Activated T-helper 17 cell treated with anti-CD3 and anti-CD28 coated beads, Interleukin-2, amount 50 U/mL, for 72 hours (primary cell): Measurements from ENCODE around the gene PXMP4. TPM values are rescaled to one million over a fixed set of nuclear protein-coding genes. Genes with fewer than 3 reads are reported as not detected.
A peak's percentile ranks its signal among the peaks of the same experiment; 100 is the strongest.

ENCODE experiments used
- ATAC-seq: fragments of 150-1000 bp; cut with Tn5 transposase; replicated peaks from 2 replicates; pipeline ENCODE4 v1.10.0; 2021; ENCODE audit warnings: mild to moderate bottlenecking, moderate library complexity
- H3K27ac Mint-ChIP-seq: one replicate; pipeline ENCODE4 v1.8.0; 2022; ENCODE audit warnings: mixed read lengths
- H3K27me3 Mint-ChIP-seq: one replicate; pipeline ENCODE4 v1.8.0; 2022; ENCODE audit warnings: mixed read lengths
- H3K36me3 Mint-ChIP-seq: one replicate; pipeline ENCODE4 v1.8.0; 2022; ENCODE audit warnings: low read depth, mild to moderate bottlenecking, mixed read lengths
- H3K4me1 Mint-ChIP-seq: one replicate; pipeline ENCODE4 v1.8.0; 2022; ENCODE audit warnings: mixed read lengths
- H3K4me3 Mint-ChIP-seq: one replicate; pipeline ENCODE4 v1.8.0; 2022; ENCODE audit warnings: mild to moderate bottlenecking, mixed read lengths
- H3K9me3 Mint-ChIP-seq: one replicate; pipeline ENCODE4 v1.8.0; 2022; ENCODE audit warnings: mixed read lengths
- total RNA-seq, 2 donors: library from RNA; stranded (reverse); gene quantifications; one replicate each; pipeline ENCODE4 v1.2.3, GENCODE V29; 2022

Gene PXMP4
- total RNA-seq, 2 donors from 2014 or later, result 6.7 to 8.0 TPM

DNA sequence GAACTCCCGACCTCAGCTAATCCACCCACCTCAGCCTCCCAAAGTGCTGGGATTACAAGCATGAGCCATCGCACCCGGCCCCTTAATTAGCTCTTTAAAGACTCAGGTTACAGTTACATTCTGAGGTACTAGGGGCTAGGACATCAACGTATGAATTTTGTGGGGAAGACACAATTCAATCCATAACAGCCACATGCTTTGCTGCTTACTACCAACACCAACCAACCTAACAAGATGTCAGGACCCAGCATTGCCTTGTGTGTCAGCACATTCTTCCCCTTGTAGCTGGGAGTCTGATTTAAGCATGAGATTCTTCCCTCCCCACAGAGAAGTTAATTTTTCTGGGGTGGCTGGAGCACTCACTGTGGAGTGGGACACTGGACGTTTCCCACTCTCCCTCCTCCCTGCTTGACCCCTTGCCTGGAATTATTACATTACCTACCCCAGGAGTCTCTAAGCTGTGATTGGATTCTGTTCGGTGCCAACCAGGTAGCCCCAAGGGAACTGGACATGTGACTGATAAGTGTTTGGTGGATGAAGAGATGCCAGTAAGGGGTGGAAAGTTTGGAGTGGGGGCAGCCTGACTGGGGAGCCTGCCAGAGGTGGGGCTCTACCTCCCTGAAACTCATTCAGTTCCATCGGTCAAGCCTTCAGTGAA, 5.6 kb upstream of the PXMP4 start:
- H3K27me3 Mint-ChIP-seq, result no peaks in the 10 kb centered on the region
- H3K9me3 Mint-ChIP-seq, result no peaks in the 10 kb centered on the region
- H3K27ac Mint-ChIP-seq, result no peak overlapping the region
- H3K4me3 Mint-ChIP-seq, result no peak overlapping the region
- no peak for ATAC-seq
- H3K4me1 Mint-ChIP-seq, result no peaks in the 10 kb centered on the region
- no peaks in the 10 kb centered on the region for H3K36me3 Mint-ChIP-seq

DNA sequence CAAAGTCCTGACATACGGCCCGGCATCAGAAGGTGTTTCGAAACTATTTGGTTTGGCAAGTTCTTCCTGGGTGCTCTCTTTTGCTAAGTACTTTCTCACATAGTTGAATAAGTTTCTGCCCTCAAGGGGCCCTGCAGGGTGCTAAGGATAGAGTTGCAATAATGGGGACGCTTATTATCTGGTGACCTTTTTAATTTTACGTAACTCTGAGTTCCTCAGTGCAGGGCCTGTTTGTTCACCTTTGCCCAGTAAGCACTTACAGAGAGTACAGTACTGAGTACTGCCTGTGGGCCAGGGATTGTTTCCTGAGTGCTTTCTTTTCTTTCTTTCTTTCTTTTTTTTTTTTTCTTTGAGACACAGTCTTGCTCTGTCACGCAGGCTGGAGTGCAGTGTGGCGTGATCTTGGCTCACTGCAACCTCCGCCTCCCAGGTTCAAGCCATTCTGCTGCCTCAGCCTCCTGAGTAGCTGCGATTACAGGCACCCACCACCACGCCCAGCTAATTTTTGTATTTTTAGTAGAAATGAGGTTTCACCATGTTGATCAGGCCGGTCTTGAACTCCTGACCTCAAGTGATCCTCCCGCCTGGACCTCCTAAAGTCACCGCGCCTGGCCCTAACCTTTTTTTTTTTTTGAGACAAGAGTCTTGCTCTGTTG, 4.5 kb upstream of the PXMP4 start:
- H3K27ac Mint-ChIP-seq, result no peak overlapping the region
- ATAC-seq, result no peak
- no peaks in the 10 kb centered on the region for H3K36me3 Mint-ChIP-seq
- H3K4me1 Mint-ChIP-seq, result peaks cover 5% of the 10 kb centered on the region
- no peak overlapping the region for H3K4me3 Mint-ChIP-seq
- no peaks in the 10 kb centered on the region for H3K27me3 Mint-ChIP-seq
- H3K9me3 Mint-ChIP-seq, result peaks cover 4% of the 10 kb centered on the region

DNA sequence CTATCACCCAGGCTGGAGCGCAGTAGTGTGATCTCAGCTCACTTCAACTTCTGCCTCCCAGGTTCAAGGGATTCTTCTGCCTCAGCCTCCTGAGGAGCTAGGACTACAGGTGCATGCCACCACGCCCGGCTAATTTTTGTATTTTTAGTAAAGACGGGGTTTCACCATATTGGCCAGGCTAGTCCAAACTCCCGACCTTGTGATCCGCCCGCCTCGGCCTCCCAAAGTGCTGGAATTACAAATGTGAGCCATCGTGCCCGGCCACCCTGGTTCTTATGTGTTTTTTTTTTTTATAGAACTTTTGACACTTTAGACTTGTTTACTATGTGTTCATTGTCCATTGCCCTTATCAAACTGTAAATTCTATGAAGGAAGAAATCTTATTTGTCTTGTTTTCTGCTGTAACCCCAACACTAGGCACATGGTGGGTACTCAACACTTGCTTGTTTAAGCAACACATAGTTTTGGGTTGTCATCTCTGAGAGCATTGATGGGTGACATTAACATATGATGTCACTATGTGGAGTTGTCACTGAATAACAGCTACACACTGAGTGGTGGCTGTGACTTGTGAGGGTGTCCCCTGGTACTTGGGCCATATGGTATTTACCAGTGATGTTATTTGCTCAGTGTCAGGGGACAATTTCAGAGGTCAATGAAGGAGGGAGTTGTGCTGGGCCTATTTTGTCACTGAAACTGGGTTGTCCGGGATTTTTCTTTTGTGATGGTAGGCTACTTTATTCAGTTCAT, 1.5 kb upstream of the PXMP4 start:
- ATAC-seq, result no peak
- H3K9me3 Mint-ChIP-seq, result peaks cover 4% of the 10 kb centered on the region
- H3K4me3 Mint-ChIP-seq, result peak overlapping the region; percentile 68
- peak overlapping the region; percentile 38 for H3K27ac Mint-ChIP-seq
- H3K4me1 Mint-ChIP-seq, result peaks cover 9% of the 10 kb centered on the region
- no peaks in the 10 kb centered on the region for H3K36me3 Mint-ChIP-seq
- H3K27me3 Mint-ChIP-seq, result no peaks in the 10 kb centered on the region

DNA sequence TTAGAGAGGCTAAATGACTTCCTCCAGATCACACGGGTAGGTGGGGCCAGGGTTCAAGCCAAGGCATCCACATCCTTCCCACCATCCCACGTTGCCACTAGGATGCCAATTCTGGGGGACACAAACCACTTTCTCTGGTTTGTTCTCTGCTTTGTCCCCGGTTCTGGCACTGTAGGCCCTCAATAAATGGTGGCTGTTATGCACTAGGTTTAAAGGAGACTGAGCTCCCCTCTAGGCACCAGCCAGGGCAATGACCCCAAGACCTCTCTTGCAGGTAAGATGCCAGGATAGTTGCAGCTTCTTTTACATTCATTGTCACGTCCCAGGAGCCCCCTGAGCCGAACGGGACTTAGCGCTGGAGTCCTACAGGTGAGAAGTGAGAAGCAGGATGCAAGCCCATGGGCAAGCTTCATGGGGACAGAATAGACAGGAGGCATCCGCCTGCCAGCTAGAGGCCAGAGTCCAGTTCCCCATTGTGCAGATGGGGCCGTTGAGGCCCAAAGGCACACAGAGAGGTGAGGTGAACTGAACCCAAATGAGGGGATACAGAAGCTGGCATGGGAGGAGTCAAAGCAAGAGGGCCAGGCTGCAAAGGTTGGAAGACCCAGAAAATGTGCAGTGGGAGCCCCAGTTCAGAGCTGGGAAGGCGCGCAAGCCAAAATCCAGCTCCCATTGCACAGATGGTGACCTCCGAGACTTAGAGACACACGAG, 677 bp downstream of the PXMP4 start:
- peaks cover 9% of the 10 kb centered on the region for H3K4me1 Mint-ChIP-seq
- H3K36me3 Mint-ChIP-seq, result peaks cover 6% of the 10 kb centered on the region
- H3K27me3 Mint-ChIP-seq, result no peaks in the 10 kb centered on the region
- H3K27ac Mint-ChIP-seq, result peak overlapping the region; percentile 49
- ATAC-seq, result no peak
- H3K4me3 Mint-ChIP-seq, result peak overlapping the region; percentile 68
- peaks cover 4% of the 10 kb centered on the region for H3K9me3 Mint-ChIP-seq

DNA sequence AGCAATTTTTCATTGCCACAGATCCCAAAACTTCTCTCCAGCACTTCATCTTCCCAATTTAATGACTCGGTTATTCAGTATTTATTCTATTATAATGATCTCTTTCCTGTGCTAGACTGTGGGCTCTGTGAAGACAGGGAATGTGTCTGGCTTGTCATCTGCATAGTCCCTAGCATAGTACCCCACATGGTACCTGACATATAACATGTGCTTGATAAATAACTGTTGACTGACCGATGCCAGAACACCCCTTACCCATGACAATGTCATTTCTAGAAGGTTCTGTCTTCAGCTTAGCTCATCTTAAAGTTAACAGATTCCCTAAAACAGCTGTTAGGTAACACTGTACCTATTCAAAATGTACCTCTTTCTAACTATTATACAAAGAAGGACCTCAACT, 3.6 kb downstream of the PXMP4 start:
- Mint-ChIP-seq H3K36me3 (peaks cover 32% of the 10 kb centered on the region), H3K4me1 (peaks cover 9% of the 10 kb centered on the region), H3K9me3 (peaks cover 4% of the 10 kb centered on the region), H3K27ac (peak overlapping the region; percentile 48), H3K27me3 (no peaks in the 10 kb centered on the region), H3K4me3 (no peak overlapping the region)
- ATAC-seq, result no peak

DNA sequence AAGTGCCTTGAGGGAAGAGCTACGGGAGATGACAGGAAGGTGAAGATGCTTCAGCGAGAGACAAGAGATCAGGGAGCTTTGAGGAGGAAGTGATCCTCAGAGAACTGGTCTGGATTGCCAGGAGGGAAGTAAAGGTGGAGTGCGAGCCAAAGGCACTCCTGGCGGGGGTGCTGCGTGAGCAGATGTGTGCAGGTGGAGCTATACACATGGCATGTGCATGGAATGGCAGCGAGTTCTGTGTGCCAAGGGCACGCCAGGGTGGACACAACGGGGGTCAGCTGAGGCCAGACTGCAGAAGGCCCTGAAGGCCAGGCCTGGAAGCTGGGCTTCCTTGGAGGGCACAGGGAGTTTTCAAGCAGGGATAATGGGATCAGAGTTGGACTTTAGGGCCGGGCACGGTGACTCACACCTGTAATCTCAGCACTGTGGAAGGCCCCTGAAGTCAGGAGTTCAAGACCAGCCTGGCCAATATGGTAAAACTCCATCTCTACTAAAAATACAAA, 6.2 kb downstream of the PXMP4 start:
- no peak overlapping the region for H3K27ac Mint-ChIP-seq
- peaks cover 26% of the 10 kb centered on the region for H3K4me1 Mint-ChIP-seq
- no peak for ATAC-seq
- H3K9me3 Mint-ChIP-seq, result no peaks in the 10 kb centered on the region
- H3K27me3 Mint-ChIP-seq, result no peaks in the 10 kb centered on the region
- no peak overlapping the region for H3K4me3 Mint-ChIP-seq
- H3K36me3 Mint-ChIP-seq, result peaks cover 42% of the 10 kb centered on the region

DNA sequence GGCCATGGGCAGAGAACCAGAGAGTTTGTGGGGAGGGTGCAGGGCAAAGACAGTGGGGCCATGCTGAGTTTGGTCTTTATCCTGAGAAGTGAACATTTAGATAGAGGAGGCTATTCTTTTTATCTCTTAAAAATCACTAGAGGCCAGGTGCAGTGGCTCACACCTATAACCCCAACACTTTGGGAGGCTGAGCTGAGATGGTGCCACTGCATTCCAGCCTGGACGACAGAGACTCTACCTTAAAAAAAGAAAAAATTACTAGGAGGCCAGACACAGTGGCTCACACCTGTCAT, 8.7 kb downstream of the PXMP4 start:
- H3K4me3 Mint-ChIP-seq, result no peak overlapping the region
- no peak for ATAC-seq
- peak overlapping the region; percentile 8 for H3K27ac Mint-ChIP-seq
- H3K36me3 Mint-ChIP-seq, result peaks cover 51% of the 10 kb centered on the region
- peaks cover 21% of the 10 kb centered on the region for H3K4me1 Mint-ChIP-seq
- H3K9me3 Mint-ChIP-seq, result no peaks in the 10 kb centered on the region
- no peaks in the 10 kb centered on the region for H3K27me3 Mint-ChIP-seq

DNA sequence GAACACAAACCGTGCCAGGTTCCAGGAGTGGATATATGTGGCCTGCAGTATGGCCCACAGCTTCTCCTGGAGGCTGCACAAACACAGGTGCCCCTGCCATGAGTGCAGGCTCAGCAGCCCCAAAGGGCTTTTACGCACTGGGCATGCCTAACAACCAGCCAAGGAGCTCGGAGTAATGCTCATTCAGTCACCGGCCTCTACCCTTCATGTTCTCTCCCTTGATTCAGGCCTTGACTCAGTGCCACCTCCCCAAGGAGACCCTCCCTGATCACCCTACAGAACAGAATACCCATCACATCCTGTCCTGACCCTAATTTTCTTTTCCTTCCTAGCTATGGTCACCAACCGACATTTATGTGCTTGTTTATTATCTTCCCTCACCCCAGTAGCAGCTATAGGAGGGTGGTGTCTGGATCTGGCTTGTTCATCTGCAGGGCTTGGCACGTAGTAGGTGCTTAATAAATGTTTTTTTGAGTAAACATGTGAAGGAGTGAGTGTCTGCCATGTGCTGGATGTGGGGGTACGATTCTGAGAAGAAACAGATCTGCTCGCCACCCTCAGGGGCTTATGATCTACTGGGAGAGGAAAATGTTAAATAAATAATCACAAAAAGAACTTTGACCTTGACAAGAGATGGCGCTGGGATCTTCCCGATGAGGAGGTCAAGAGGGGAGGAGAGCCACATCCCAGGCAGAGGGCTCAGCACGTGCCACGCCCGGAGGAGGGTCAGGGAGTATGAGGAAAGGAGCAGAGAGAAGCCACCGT, 9.2 kb downstream of the PXMP4 start:
- H3K27ac Mint-ChIP-seq, result peak overlapping the region; percentile 8
- ATAC-seq, result no peak
- H3K4me3 Mint-ChIP-seq, result no peak overlapping the region
- no peaks in the 10 kb centered on the region for H3K27me3 Mint-ChIP-seq
- H3K9me3 Mint-ChIP-seq, result no peaks in the 10 kb centered on the region
- H3K4me1 Mint-ChIP-seq, result peaks cover 21% of the 10 kb centered on the region
- peaks cover 45% of the 10 kb centered on the region for H3K36me3 Mint-ChIP-seq

DNA sequence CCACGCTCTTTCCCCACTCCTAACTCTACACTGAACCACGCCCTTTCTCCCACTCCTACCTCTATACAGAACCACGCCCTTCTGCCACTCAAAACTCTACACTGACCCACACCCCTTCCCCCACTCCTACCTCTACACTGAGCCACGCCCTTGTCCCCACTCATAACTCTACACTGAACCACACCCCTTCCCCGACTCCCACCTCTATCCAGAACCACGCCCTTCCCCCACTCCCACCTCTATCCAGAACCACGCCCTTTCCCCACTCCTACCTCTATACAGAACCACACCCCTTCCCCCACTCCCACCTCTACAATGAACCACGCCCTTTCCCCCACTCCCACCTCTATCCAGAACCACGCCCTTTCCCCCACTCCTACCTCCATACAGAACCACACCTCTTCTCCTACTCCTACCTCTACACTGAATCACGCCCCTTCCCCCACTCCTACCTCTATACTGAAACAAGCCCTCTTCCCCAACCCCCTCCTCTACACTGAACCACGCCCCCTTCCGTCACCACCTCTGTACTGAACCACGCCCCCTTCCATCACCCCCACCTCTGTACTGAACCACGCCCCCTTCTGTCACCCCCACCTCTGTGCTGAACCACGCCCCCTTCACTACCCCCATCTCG, 10.1 kb downstream of the PXMP4 start:
- Mint-ChIP-seq H3K36me3 (peaks cover 44% of the 10 kb centered on the region), H3K27ac (no peak overlapping the region), H3K4me3 (no peak overlapping the region), H3K9me3 (no peaks in the 10 kb centered on the region), H3K27me3 (no peaks in the 10 kb centered on the region), H3K4me1 (peaks cover 21% of the 10 kb centered on the region)
- ATAC-seq, result peak; percentile 52

DNA sequence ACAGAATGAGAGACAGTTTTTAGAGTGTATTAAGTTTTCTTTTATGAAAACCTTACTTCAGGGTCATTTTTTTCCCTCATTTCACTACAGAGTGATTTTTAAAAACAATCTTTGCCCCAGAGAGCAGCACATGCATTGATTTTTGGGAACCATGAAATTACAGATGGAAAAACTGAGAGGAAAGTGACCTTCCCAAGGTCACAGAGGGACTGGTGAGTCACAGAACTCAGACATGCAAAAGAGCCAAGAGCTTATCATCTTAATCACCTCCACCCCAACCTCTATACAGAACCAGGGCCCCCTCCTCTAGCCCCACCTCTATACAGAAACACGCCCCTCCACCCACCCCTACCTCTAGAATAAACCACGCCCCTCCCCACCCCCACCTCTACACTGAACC, 10.7 kb downstream of the PXMP4 start:
- Mint-ChIP-seq H3K4me3 (no peak overlapping the region), H3K9me3 (no peaks in the 10 kb centered on the region), H3K27me3 (no peaks in the 10 kb centered on the region), H3K4me1 (peaks cover 21% of the 10 kb centered on the region), H3K36me3 (peaks cover 44% of the 10 kb centered on the region), H3K27ac (no peak overlapping the region)
- peak; percentile 78 for ATAC-seq

DNA sequence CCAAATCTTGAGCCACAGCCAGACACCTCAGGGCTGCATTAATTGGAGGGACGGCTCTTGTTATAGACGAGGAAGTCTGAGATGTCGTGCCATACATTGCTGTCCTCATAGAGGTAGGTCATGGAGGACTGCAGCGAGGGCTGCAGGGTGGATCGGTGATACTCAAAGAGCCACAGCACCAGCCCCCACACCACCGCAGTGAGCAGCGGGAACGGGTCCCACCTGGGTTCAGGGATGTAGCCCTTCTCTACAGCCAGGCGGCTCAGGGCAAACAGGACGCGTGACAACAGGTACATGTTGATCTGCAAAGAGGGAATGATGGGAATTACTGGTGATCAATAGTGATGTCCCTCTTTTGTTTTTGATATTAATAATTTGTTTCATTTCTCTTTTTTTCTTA, 12.4 kb downstream of the PXMP4 start:
- ATAC-seq, result no peak
- Mint-ChIP-seq H3K9me3 (no peaks in the 10 kb centered on the region), H3K4me1 (peaks cover 21% of the 10 kb centered on the region), H3K27me3 (no peaks in the 10 kb centered on the region), H3K4me3 (no peak overlapping the region), H3K36me3 (peaks cover 30% of the 10 kb centered on the region), H3K27ac (peak overlapping the region; percentile 54)

DNA sequence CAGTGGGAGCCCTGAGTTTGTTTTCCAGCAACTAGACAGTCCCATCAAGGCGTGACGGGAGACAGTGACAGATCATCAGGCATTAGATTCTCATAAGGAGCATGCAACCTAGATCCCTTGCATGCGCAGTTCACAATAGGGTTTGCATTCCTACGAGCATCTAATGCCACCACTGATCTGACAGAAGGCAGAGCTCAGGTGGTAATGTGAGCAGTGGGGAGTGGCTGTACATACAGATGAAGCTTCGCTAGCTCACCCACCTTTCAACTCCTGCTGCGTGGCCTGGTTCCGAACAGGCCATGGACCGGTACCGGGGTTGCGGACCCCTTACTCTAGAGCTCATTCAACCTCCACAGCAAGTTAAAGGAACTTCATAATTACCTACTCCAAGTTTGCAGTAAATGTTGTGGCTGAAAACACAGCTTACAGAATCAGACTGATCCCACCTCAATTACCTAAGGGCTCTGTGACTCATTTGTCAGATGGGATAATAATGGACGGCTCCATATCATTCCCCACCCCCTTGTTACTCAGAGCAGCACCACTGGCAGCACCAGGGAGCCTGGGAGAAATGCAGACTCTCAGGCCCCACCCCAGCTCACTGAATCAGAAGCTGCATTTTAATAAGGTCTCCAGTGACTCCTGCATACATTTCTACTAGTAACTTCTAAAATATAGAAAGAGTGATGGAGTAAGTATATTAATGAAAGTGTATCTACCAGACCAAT, 15.7 kb downstream of the PXMP4 start:
- H3K27ac Mint-ChIP-seq, result no peak overlapping the region
- H3K4me3 Mint-ChIP-seq, result no peak overlapping the region
- H3K4me1 Mint-ChIP-seq, result peaks cover 4% of the 10 kb centered on the region
- no peaks in the 10 kb centered on the region for H3K27me3 Mint-ChIP-seq
- no peaks in the 10 kb centered on the region for H3K9me3 Mint-ChIP-seq
- H3K36me3 Mint-ChIP-seq, result peaks cover 9% of the 10 kb centered on the region
- ATAC-seq, result no peak

DNA sequence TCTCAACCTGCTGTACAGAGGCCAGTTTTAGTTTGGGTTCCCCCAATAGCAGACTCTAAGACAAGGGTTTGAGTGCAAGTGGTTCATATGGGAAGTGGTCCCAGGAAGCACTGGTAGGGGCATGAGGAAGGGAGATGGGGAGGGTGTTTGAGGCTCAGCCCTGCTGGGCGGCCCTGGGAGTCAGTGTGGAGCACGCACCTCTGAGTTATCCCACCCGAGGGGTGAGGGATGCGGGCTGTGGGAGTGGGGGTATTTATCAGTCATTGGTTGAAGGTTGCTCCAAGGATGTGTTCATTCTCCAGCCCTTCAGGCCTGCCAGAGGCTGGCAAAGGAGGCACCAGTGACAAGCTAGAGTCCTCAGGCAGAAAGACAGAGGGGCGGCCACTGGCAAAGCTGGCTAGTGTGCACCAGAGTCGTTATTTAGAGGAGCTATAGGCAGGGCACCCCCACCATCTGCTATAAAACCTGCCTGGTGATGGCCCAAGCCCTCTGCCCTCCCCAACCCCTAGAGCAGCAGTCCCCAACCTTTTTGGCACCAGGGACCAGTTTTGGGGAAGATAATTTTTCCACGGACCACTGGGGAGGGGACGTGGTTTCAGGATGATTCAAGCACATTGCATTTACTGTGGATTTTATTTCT, 16.5 kb downstream of the PXMP4 start:
- Mint-ChIP-seq H3K36me3 (peaks cover 9% of the 10 kb centered on the region), H3K4me1 (no peaks in the 10 kb centered on the region), H3K27me3 (no peaks in the 10 kb centered on the region), H3K4me3 (no peak overlapping the region), H3K27ac (no peak overlapping the region), H3K9me3 (no peaks in the 10 kb centered on the region)
- ATAC-seq, result no peak
